Measurements from ENCODE around the gene CLDN1. TPM values are rescaled to one million over a fixed set of nuclear protein-coding genes. Genes with fewer than 3 reads are reported as not detected.

The CLDN1 gene
- total and polyA plus RNA-seq, 10 of the 15 experiments (the other 5 are each of a cell fraction or from before 2014, with no cell fraction given) = 3.4 to 22.8 (median 8.5) TPM

GRCh38 chr3:190308154-190308553, 14.1 kb downstream of the CLDN1 start (continued):
- TF ChIP-seq MLLT1 (IDR thresholded peaks at IDR 0.05) (no peak), HDGF (IDR thresholded peaks at IDR 0.05) (no peak), RB1 (IDR thresholded peaks at IDR 0.05; ENCODE audit: borderline replicate concordance) (no peak), SKIL (IDR thresholded peaks at IDR 0.05; ENCODE audit: low read depth, poor library complexity, severe bottlenecking) (no peak)

GRCh38 chr3:190307164-190307545, 15.1 kb downstream of the CLDN1 start:
- in situ Hi-C loops (cut with MboI) = no loop called here
- SMC1A ChIA-PET (ENCODE audit: uncharacterized antibody, unreplicated experiment) = interaction anchor here (0.8 to 2.0 kb wide), 9 partner anchors 10 to 96 kb away, joined by 3 to 11 read pairs (median 3); partner anchors contain the start of gene CLDN1
- Histone ChIP-seq H2AFZ (ENCODE audit: control insufficient read depth, low read depth, low read length) (no peak overlapping the region), H3K9ac (ENCODE audit: control insufficient read depth, insufficient read depth, low read length) (no peak overlapping the region), H3K36me3 (ENCODE audit: control insufficient read depth in 2 of 2, insufficient read depth in 2 of 2, low read length in 1 of 2) (no peaks in the 10 kb centered on the region), H3K4me2 (ENCODE audit: control insufficient read depth, insufficient read depth) (no peak overlapping the region), H4K20me1 (ENCODE audit: control insufficient read depth, insufficient read depth) (no peaks in the 10 kb centered on the region), H3K79me2 (ENCODE audit: control insufficient read depth, insufficient read depth, low read length) (no peaks in the 10 kb centered on the region), H3K27me3 (replicated peaks in 1 of 2; ENCODE audit: control insufficient read depth in 2 of 2, insufficient read depth in 2 of 2, low read length in 1 of 2) (no peaks in the 10 kb centered on the region), H3K4me1 (ENCODE audit: control insufficient read depth, insufficient read depth, low read length) (no peaks in the 10 kb centered on the region), H3K4me3 (no peak overlapping the region), H3K27ac (ENCODE audit: control insufficient read depth, insufficient read depth) (no peak overlapping the region), H3K9me3 (replicated peaks; ENCODE audit: control insufficient read depth, insufficient read depth, low read length) (no peaks in the 10 kb centered on the region)
- POLR2A ChIA-PET = interaction anchor here (0.7 kb wide), 1 partner anchor 54 kb away, joined by 3 read pairs; no protein-coding TSS in a partner anchor
- intact Hi-C loops (cut with micrococcal nuclease; ENCODE audit: unreplicated experiment) = no loop called here
- TF ChIP-seq HDGF (IDR thresholded peaks at IDR 0.05) = no peak
- TF ChIP-seq JUNB (IDR thresholded peaks at IDR 0.05) = no peak
- TF ChIP-seq ATF2 (IDR thresholded peaks at IDR 0.05; ENCODE audit: low read length) = no peak
- no peak for TF ChIP-seq SREBF1 (IDR thresholded peaks at IDR 0.05; ENCODE audit: low read length)
- no peak for TF ChIP-seq ZNF687 (IDR thresholded peaks at IDR 0.05)
- TF ChIP-seq IKZF1 (conservative IDR thresholded peaks at IDR 0.05) = no peak
- no peak for TF ChIP-seq PML (IDR thresholded peaks at IDR 0.05; ENCODE audit: low read length)
- no peak for TF ChIP-seq RAD51 (IDR thresholded peaks at IDR 0.05)
- 35% methylated on average over 1 of the region's 1 CpG for WGBS (ENCODE audit: insufficient coverage, insufficient replicate concordance, low lambda C conversion rate, missing lambda C conversion rate)
- FAIRE-seq (no peak), ATAC-seq (no peak), DNase-seq (ENCODE audit: low read depth, low spot score) (no peak)
- RAD21 ChIA-PET (ENCODE audit: unreplicated experiment) = interaction anchor here (1.0 to 1.8 kb wide), 4 partner anchors 10 to 269 kb away, joined by 3 to 7 read pairs (median 4); no protein-coding TSS in a partner anchor
- CTCF ChIA-PET = interaction anchor here (0.8 to 1.8 kb wide), 4 partner anchors 13 to 118 kb away, joined by 3 to 7 read pairs (median 4); partner anchors contain the start of gene CLDN1
- BruUV-seq (replicated peaks) = no TSS peak

All from GM12878 (cell line).